Measurements from ENCODE around the gene VAT1L. TPM values are rescaled to one million over a fixed set of nuclear protein-coding genes. Genes with fewer than 3 reads are reported as not detected.

The VAT1L gene
- total and polyA plus RNA-seq, 9 donors, result 0.05 to 2.3 (median 0.23) TPM

DNA sequence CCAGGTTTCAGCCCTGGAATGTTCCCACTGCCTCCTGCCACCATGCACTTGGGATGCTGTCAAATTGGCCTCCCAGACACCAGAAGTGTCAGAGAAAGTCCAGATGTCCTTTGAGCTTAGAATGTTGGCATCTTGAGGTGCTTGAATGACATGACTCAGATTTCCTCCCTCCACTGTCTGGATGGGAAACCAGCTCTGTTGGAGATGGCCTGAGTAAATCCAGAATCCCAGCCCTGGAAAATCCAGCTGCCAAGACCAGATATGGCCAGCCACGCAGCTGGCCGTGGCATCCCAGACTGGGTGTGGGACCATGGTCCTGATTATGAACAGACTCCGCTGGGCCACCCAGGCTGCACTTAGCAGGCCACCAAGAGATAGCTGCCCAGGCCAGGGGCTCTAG is 177.0 kb downstream of the VAT1L start:
- intact Hi-C loops (cut with DNase I), result no loop called here
- Histone ChIP-seq H3K4me3 (no peak overlapping the region), H3K36me3 (no peaks in the 10 kb centered on the region), H3K27ac (no peak overlapping the region), H3K4me1 (ENCODE audit: insufficient read depth) (no peaks in the 10 kb centered on the region), H3K27me3 (no peaks in the 10 kb centered on the region), H3K9me3 (no peaks in the 10 kb centered on the region)
- 60 to 80% (median 76%) methylated on average over 3 of the region's 3 CpGs for WGBS, 3 donors
- no peak for TF ChIP-seq POLR2A (IDR thresholded peaks at IDR 0.05)
- TF ChIP-seq, protein P1, sequence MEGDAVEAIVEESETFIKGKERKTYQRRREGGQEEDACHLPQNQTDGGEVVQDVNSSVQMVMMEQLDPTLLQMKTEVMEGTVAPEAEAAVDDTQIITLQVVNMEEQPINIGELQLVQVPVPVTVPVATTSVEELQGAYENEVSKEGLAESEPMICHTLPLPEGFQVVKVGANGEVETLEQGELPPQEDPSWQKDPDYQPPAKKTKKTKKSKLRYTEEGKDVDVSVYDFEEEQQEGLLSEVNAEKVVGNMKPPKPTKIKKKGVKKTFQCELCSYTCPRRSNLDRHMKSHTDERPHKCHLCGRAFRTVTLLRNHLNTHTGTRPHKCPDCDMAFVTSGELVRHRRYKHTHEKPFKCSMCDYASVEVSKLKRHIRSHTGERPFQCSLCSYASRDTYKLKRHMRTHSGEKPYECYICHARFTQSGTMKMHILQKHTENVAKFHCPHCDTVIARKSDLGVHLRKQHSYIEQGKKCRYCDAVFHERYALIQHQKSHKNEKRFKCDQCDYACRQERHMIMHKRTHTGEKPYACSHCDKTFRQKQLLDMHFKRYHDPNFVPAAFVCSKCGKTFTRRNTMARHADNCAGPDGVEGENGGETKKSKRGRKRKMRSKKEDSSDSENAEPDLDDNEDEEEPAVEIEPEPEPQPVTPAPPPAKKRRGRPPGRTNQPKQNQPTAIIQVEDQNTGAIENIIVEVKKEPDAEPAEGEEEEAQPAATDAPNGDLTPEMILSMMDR (IDR thresholded peaks at IDR 0.05), result no peak
- TF ChIP-seq EP300 (IDR thresholded peaks at IDR 0.05), result no peak
- DNase-seq, result no peak

DNA sequence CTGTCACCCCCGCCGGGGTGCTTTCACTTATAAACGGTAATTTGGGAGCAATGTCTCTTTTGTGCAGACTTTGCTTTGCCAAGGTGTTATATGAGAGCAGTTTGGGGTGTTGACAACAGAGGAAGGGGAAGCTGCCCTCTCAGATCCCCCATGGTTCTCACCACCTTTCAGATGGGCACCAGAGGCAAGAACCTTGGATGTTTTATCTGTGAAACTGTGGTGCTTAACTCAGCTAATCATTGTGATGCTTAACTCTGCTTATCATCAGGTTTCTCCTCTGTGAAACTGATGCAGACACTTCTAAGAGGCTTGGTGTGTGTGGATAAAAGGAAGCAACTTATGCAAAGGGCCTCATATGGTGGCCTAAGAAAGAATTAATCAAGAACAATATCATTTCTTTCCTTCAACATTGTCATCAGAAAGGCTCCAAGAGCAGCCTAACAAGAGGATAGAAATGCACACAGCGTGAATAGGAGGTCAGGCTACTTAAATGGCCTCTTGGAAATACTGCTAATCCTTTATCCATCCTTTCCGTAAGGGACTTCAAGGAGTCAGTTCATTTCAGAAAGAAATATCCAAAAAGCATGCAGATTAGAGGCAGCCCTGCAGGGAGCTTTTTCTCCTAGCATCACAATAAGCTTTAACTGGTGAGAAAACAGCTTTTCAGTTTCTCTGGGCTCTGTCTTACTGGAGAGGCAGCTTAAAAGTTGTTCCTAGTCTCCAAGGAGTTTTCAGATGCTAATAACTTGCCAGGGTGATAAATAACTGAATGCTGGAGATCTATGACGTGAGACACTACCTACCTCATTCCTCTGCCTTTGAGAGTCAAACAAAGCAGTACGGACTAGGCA is 178.9 kb downstream of the VAT1L start:
- H3K27ac ChIP-seq, result no peak overlapping the region
- DNase-seq, result no peak
- TF ChIP-seq, protein P1 (IDR thresholded peaks at IDR 0.05), result no peak
- TF ChIP-seq POLR2A (IDR thresholded peaks at IDR 0.05), result no peak
- TF ChIP-seq EP300 (IDR thresholded peaks at IDR 0.05), result no peak
- H3K4me1 ChIP-seq (ENCODE audit: insufficient read depth), result no peaks in the 10 kb centered on the region
- H3K4me3 ChIP-seq, result no peak overlapping the region
- no peaks in the 10 kb centered on the region for H3K9me3 ChIP-seq
- intact Hi-C loops (cut with DNase I), result no loop called here
- no peaks in the 10 kb centered on the region for H3K36me3 ChIP-seq
- 48 to 55% (median 53%) methylated on average over 7 of the region's 7 CpGs for WGBS, 3 donors
- H3K27me3 ChIP-seq, result no peaks in the 10 kb centered on the region

DNA sequence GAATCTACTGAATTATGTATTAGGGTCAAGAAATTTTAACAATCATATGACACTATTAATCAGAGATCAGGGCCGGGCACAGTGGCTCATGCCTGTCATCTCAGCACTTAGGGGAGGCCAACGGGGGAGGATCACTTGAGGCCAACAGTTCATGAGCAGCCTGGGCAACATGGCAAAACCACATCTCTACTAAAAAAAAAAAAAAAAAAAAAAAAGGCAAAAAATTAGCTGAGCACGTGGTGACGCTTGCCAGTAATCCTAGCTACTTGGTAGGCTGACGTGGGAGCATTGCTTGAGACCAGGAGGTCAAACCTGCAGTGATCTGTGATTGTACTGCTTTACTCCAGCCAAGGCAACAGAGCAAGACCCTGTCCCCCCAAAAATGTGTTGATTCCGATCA is 181.5 kb downstream of the VAT1L start:
- H3K4me1 ChIP-seq (ENCODE audit: insufficient read depth), result no peaks in the 10 kb centered on the region
- no peaks in the 10 kb centered on the region for H3K27me3 ChIP-seq
- TF ChIP-seq EP300 (IDR thresholded peaks at IDR 0.05), result no peak
- TF ChIP-seq, protein P1 (IDR thresholded peaks at IDR 0.05), result no peak
- TF ChIP-seq POLR2A (IDR thresholded peaks at IDR 0.05), result no peak
- intact Hi-C loops (cut with DNase I), result no loop called here
- H3K9me3 ChIP-seq, result no peaks in the 10 kb centered on the region
- 56 to 71% (median 56%) methylated on average over 6 of the region's 6 CpGs for WGBS, 3 donors
- no peak overlapping the region for H3K4me3 ChIP-seq
- H3K27ac ChIP-seq, result no peak overlapping the region
- no peak for DNase-seq
- no peaks in the 10 kb centered on the region for H3K36me3 ChIP-seq

DNA sequence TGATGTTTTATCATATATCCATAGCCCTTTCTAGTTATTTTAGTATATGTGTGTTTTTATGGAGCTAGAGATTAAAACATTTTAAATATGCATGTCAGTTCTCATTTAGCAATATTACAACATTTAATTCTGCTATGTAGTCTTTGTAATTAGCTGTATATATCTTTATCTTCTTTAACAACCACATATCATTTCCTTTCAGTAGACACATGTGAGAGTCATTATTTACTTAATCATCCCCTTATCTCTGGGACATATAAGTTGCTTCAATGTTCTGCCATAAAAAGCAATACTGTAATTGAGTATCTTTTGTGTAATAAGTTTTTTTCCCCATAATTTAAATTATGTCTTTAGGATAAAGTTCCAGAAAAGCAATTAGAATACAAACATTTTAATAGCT is 182.0 kb downstream of the VAT1L start:
- no peaks in the 10 kb centered on the region for H3K36me3 ChIP-seq
- no peak for DNase-seq
- no peaks in the 10 kb centered on the region for H3K27me3 ChIP-seq
- intact Hi-C loops (cut with DNase I), result no loop called here
- no peak overlapping the region for H3K27ac ChIP-seq
- no peaks in the 10 kb centered on the region for H3K4me1 ChIP-seq (ENCODE audit: insufficient read depth)
- TF ChIP-seq POLR2A (IDR thresholded peaks at IDR 0.05), result no peak
- H3K4me3 ChIP-seq, result no peak overlapping the region
- no peaks in the 10 kb centered on the region for H3K9me3 ChIP-seq

Measured in ovary (tissue), 9 donors.